ENCODE data around the gene IDS. TPM values are rescaled to one million over a fixed set of nuclear protein-coding genes. Genes with fewer than 3 reads are reported as not detected.

Gene IDS
- total RNA-seq, 1 experiment from 2014 or later: 13.3 TPM

- H3K36me3 Mint-ChIP-seq: no peaks in the 10 kb centered on the region
Measured at GRCh38 chrX:149473966-149474365, 31.1 kb downstream of the IDS start.

GRCh38 chrX:149473092-149473491 is 32.0 kb downstream of the IDS start:
- peaks cover 3% of the 10 kb centered on the region; the same call in 1 of the 2 replicates for H3K4me1 Mint-ChIP-seq
- H3K9me3 Mint-ChIP-seq: no peaks in the 10 kb centered on the region
- ChIA-PET CTCF (interaction anchor here (1.5 kb wide), 1 partner anchor 186 kb away, joined by 4 read pairs; no protein-coding TSS in a partner anchor), POLR2A (no interaction called here)
- no peak overlapping the region for H3K4me3 Mint-ChIP-seq
- H3K27ac Mint-ChIP-seq: no peak overlapping the region
- no peaks in the 10 kb centered on the region for H3K27me3 Mint-ChIP-seq (ENCODE audit: low read depth)
- no peak for TF ChIP-seq ZNF425 (CRISPR knock-in tag; conservative IDR thresholded peaks at IDR 0.05)
- no peak for TF ChIP-seq SP1 (CRISPR knock-in tag; conservative IDR thresholded peaks at IDR 0.05)
- TF ChIP-seq JUN (CRISPR knock-in tag; IDR thresholded peaks at IDR 0.05): no peak
- TF ChIP-seq ZNF512 (CRISPR knock-in tag; IDR thresholded peaks at IDR 0.05; ENCODE audit: borderline replicate concordance): no peak
- no peak for TF ChIP-seq ZSCAN18 (CRISPR knock-in tag; IDR thresholded peaks at IDR 0.05)
- TF ChIP-seq JAZF1 (CRISPR knock-in tag; IDR thresholded peaks at IDR 0.05): no peak
- TF ChIP-seq ATF3 (CRISPR knock-in tag; conservative IDR thresholded peaks at IDR 0.05): no peak
- TF ChIP-seq SOX15 (CRISPR knock-in tag; IDR thresholded peaks at IDR 0.05): no peak
- no peak for TF ChIP-seq ZNF281 (CRISPR knock-in tag; IDR thresholded peaks at IDR 0.05)
- TF ChIP-seq ZNF232 (CRISPR knock-in tag; IDR thresholded peaks at IDR 0.05): no peak
- TF ChIP-seq ZNF416 (CRISPR knock-in tag; IDR thresholded peaks at IDR 0.05): no peak
- no peak for TF ChIP-seq USF1 (CRISPR knock-in tag; IDR thresholded peaks at IDR 0.05)
- no peak for TF ChIP-seq ZNF317 (CRISPR knock-in tag; IDR thresholded peaks at IDR 0.05; ENCODE audit: borderline replicate concordance, low read depth)
- no peak for TF ChIP-seq RORB (CRISPR knock-in tag; IDR thresholded peaks at IDR 0.05)
- TF ChIP-seq GRHL2 (CRISPR knock-in tag; IDR thresholded peaks at IDR 0.05; ENCODE audit: insufficient replicate concordance, severe bottlenecking): no peak
- H3K36me3 Mint-ChIP-seq: no peaks in the 10 kb centered on the region
- ATAC-seq (no peak), DNase-seq (ENCODE audit: low spot score) (no peak)

More at GRCh38 chrX:149473966-149474365, 31.1 kb downstream of the IDS start:
- Mint-ChIP-seq H3K4me3 (no peak overlapping the region), H3K27me3 (ENCODE audit: low read depth) (no peaks in the 10 kb centered on the region), H3K9me3 (no peaks in the 10 kb centered on the region), H3K4me1 (peaks cover 3% of the 10 kb centered on the region; the same call in 1 of the 2 replicates), H3K27ac (no peak overlapping the region)
- TF ChIP-seq ELF4 (CRISPR knock-in tag; IDR thresholded peaks at IDR 0.05; ENCODE audit: low read depth) (no peak), USF2 (CRISPR knock-in tag; IDR thresholded peaks at IDR 0.05) (no peak), ZBTB43 (CRISPR knock-in tag; IDR thresholded peaks at IDR 0.05) (no peak), MAX (CRISPR knock-in tag; IDR thresholded peaks at IDR 0.05) (no peak)
- ATAC-seq (no peak), DNase-seq (ENCODE audit: low spot score) (no peak)
- ChIA-PET CTCF (no interaction called here), POLR2A (no interaction called here)
